ENCODE data around the gene BRIP1. TPM values are rescaled to one million over a fixed set of nuclear protein-coding genes. Genes with fewer than 3 reads are reported as not detected.

BRIP1 gene
- total RNA-seq, 2 experiments from 2014 or later, result 1.0 to 1.9 TPM

- H3K27me3 ChIP-seq (ENCODE audit: control insufficient read depth in 1 of 2, insufficient read depth in 2 of 2, low read length in 2 of 2), result no peaks in the 10 kb centered on the region
- CTCF ChIA-PET, result no interaction called here
- H3K36me3 Mint-ChIP-seq (ENCODE audit: low read depth), result peaks cover 21% of the 10 kb centered on the region
- H3K27me3 Mint-ChIP-seq, result no peaks in the 10 kb centered on the region
- H3K27ac ChIP-seq (ENCODE audit: low read depth in 1 of 2, low read length in 2 of 2), result no peak overlapping the region
- H3K9me3 Mint-ChIP-seq, result peaks cover 41% of the 10 kb centered on the region
- H3K4me1 ChIP-seq (ENCODE audit: insufficient read depth, low read length), result no peaks in the 10 kb centered on the region
- DNase-seq (no peak), ATAC-seq (ENCODE audit: poor library complexity) (no peak)
- H3K4me3 ChIP-seq (ENCODE audit: low read length), result no peak overlapping the region
- H3K36me3 ChIP-seq (ENCODE audit: insufficient read depth, low read length), result no peaks in the 10 kb centered on the region
- no peak overlapping the region for H3K4me3 Mint-ChIP-seq
- H3K4me1 Mint-ChIP-seq (ENCODE audit: low read depth), result no peaks in the 10 kb centered on the region
- intact Hi-C loops (cut with DNase I, micrococcal nuclease), result no loop called here
- H3K27ac Mint-ChIP-seq, result no peak overlapping the region
- POLR2A ChIA-PET, result no interaction called here
- no peak for TF ChIP-seq CTCF (IDR thresholded peaks at IDR 0.05)
- H3K9me3 ChIP-seq (ENCODE audit: control insufficient read depth in 1 of 2, insufficient read depth in 1 of 2, low read length in 2 of 2), result peaks cover 3 to 40% of the 10 kb centered on the region in 2 experiments
These were observed 160.9 kb downstream of the BRIP1 start for GRCh38 chr17:61702450-61702849.

DNA sequence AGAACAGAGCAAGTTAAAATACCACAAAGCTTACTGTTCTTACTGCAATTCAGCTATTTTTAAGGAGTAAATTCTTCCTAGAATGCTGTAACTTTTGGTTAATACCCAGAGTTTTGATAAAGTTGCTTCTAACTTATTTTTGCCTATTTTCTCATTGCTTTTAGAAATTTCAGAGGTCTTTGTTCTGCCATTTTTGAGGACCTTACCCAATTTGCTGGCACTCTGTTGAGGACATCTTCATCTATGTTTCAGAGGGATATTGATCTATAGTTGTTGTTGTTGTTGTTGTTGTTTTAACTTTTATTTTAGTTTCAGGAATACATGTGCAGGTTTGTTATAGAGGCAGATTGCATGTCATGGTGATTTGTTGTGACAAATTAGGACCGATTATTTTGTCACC lies 161.3 kb downstream of the BRIP1 start:
- peaks cover 21% of the 10 kb centered on the region for H3K36me3 Mint-ChIP-seq (ENCODE audit: low read depth)
- Histone ChIP-seq H3K9me3 (ENCODE audit: control insufficient read depth in 1 of 2, insufficient read depth in 1 of 2, low read length in 2 of 2) (peaks cover 3 to 40% of the 10 kb centered on the region in 2 experiments), H3K27ac (ENCODE audit: low read depth in 1 of 2, low read length in 2 of 2) (no peak overlapping the region), H3K4me1 (ENCODE audit: insufficient read depth, low read length) (no peaks in the 10 kb centered on the region), H3K36me3 (ENCODE audit: insufficient read depth, low read length) (no peaks in the 10 kb centered on the region), H3K27me3 (ENCODE audit: control insufficient read depth in 1 of 2, insufficient read depth in 2 of 2, low read length in 2 of 2) (no peaks in the 10 kb centered on the region), H3K4me3 (ENCODE audit: low read length) (no peak overlapping the region)
- peaks cover 41% of the 10 kb centered on the region for H3K9me3 Mint-ChIP-seq
- H3K27me3 Mint-ChIP-seq, result no peaks in the 10 kb centered on the region
- TF ChIP-seq CTCF (IDR thresholded peaks at IDR 0.05), result no peak
- POLR2A ChIA-PET, result no interaction called here
- no peaks in the 10 kb centered on the region for H3K4me1 Mint-ChIP-seq (ENCODE audit: low read depth)
- H3K4me3 Mint-ChIP-seq, result no peak overlapping the region
- intact Hi-C loops (cut with DNase I, micrococcal nuclease), result no loop called here
- no peak overlapping the region for H3K27ac Mint-ChIP-seq
- ATAC-seq (ENCODE audit: poor library complexity) (no peak), DNase-seq (no peak)
- CTCF ChIA-PET, result no interaction called here

DNA sequence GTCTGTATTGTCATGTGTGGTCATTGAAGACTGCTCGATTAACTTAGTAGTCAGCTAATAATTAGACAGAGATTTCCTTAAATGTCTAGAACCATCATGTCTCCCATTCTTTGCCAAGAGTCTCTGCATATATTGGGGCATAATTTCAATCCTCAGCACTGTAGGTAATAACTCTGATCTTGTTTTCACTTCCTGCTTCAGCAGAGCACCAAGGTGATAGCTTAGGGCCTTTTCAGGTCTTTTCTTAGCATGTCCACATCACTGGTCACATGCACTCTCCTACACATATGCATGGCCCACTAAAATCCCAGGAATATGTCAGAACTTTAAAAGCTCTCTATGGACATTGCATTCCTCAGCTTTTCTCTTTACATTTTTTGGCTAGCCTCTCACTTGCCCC lies 162.0 kb downstream of the BRIP1 start:
- peaks cover 39% of the 10 kb centered on the region for H3K9me3 Mint-ChIP-seq
- no peak overlapping the region for H3K27ac ChIP-seq (ENCODE audit: low read depth in 1 of 2, low read length in 2 of 2)
- peaks cover 3 to 40% of the 10 kb centered on the region in 2 experiments for H3K9me3 ChIP-seq (ENCODE audit: control insufficient read depth in 1 of 2, insufficient read depth in 1 of 2, low read length in 2 of 2)
- H3K27me3 ChIP-seq (ENCODE audit: control insufficient read depth in 1 of 2, insufficient read depth in 2 of 2, low read length in 2 of 2), result no peaks in the 10 kb centered on the region
- H3K27ac Mint-ChIP-seq, result no peak overlapping the region
- no peaks in the 10 kb centered on the region for H3K4me1 Mint-ChIP-seq (ENCODE audit: low read depth)
- H3K4me3 Mint-ChIP-seq, result no peak overlapping the region
- no peaks in the 10 kb centered on the region for H3K4me1 ChIP-seq (ENCODE audit: insufficient read depth, low read length)
- CTCF ChIA-PET, result no interaction called here
- no peaks in the 10 kb centered on the region for H3K27me3 Mint-ChIP-seq
- H3K36me3 ChIP-seq (ENCODE audit: insufficient read depth, low read length), result no peaks in the 10 kb centered on the region
- peaks cover 21% of the 10 kb centered on the region for H3K36me3 Mint-ChIP-seq (ENCODE audit: low read depth)
- H3K4me3 ChIP-seq (ENCODE audit: low read length), result no peak overlapping the region
- intact Hi-C loops (cut with DNase I, micrococcal nuclease), result no loop called here
- DNase-seq (no peak), ATAC-seq (ENCODE audit: poor library complexity) (no peak)
- POLR2A ChIA-PET, result no interaction called here
- TF ChIP-seq CTCF (IDR thresholded peaks at IDR 0.05), result no peak

Measured in CD4-positive, alpha-beta T cell (primary cell).